ENCODE results near the gene TNFSF10.
A peak's percentile ranks its signal among the peaks of the same experiment; 100 is the strongest.
"Not testable (repeated sequence)": the region's sequence is repeated elsewhere in the genome, so short reads cannot be mapped to it uniquely, and the experiment has no call there.

TNFSF10 gene

DNA sequence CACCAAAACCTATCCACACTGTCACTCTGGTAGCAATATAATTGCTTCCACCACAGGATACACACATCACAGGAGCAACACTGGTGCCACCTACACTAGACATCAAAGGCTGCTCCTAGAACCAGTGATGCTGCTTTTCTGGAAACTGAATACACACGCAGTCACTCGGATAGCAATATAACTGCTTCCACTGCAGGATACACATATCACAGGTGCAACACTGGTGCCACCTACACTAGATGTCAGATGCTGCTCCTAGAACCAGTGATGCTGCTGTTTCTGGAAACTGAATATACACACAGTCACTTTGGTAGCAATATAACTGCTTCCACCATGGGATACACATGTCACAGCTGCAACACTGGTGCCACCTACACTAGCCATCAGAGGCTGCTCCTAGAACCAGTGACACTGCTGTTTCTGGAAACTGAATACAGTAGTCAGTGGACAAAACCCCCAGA is 6.9 kb upstream of the TNFSF10 start:
- Histone ChIP-seq H3K4me3 (ENCODE audit: low read length in 2 of 2) (no peak overlapping the region), H3K27ac (ENCODE audit: low read length) (no peak overlapping the region), H3K4me1 (ENCODE audit: control insufficient read depth, insufficient read depth, low read length) (no peaks in the 10 kb centered on the region), H3K9ac (ENCODE audit: low read length in 2 of 2) (no peak overlapping the region), H3K27me3 (ENCODE audit: control insufficient read depth in 1 of 2, insufficient read depth in 2 of 2, low read length in 2 of 2) (no peaks in the 10 kb centered on the region), H3K36me3 (ENCODE audit: control insufficient read depth in 2 of 2, insufficient read depth in 2 of 2, low read length in 2 of 2) (no peaks in the 10 kb centered on the region), H3K9me3 (ENCODE audit: control insufficient read depth in 2 of 2, low read length in 2 of 2) (no peaks in the 10 kb centered on the region)

DNA sequence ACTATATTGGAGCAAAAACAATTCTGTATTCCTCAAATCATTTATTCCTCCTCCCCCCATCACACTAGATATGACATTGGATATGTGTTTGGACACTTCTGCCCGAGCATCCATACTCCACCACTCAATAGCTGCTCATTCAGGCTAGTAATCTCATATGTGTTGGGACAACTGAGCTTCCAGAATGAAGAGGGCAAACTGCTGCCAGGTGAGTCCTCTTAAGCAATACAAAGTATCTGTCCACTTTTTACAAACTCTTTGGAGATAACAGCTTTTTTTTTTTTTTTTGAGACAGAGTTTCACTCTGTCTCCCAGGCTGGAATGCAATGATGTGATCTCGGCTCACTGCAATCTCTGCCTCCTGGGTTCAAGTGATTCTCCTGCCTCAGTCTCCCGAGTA is 5.4 kb upstream of the TNFSF10 start:
- H3K4me3 ChIP-seq (ENCODE audit: low read length in 2 of 2): no peak overlapping the region
- no peaks in the 10 kb centered on the region for H3K27me3 ChIP-seq (ENCODE audit: control insufficient read depth in 1 of 2, insufficient read depth in 2 of 2, low read length in 2 of 2)
- H3K36me3 ChIP-seq (ENCODE audit: control insufficient read depth in 2 of 2, insufficient read depth in 2 of 2, low read length in 2 of 2): no peaks in the 10 kb centered on the region
- no peaks in the 10 kb centered on the region for H3K4me1 ChIP-seq (ENCODE audit: control insufficient read depth, insufficient read depth, low read length)
- no peak overlapping the region for H3K27ac ChIP-seq (ENCODE audit: low read length)
- no peaks in the 10 kb centered on the region for H3K9me3 ChIP-seq (ENCODE audit: control insufficient read depth in 2 of 2, low read length in 2 of 2)
- H3K9ac ChIP-seq (ENCODE audit: low read length in 2 of 2): no peak overlapping the region

DNA sequence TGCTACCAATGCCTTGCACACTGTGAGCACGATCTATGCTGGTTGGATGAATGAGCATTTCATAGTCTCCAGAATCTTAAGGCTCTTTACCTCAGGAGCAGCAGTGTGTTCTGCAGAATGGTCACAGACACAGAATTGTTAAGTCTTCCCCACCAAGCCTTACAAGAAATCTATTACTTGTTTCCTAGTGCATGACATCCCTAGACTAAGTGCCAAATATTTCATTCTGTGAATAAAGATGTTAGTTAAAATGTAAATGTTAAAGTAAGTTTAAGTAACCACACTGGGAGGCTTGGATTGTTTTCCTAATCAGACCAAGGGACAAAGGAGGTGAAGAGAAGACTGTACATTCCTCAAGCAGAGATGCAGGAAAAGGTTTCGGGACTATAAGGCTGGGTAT is 4.1 kb upstream of the TNFSF10 start:
- no peak overlapping the region for H3K27ac ChIP-seq (ENCODE audit: low read length)
- H3K36me3 ChIP-seq (ENCODE audit: control insufficient read depth in 2 of 2, insufficient read depth in 2 of 2, low read length in 2 of 2): no peaks in the 10 kb centered on the region
- no peak overlapping the region for H3K4me3 ChIP-seq (ENCODE audit: low read length in 2 of 2)
- no peaks in the 10 kb centered on the region for H3K27me3 ChIP-seq (ENCODE audit: control insufficient read depth in 1 of 2, insufficient read depth in 2 of 2, low read length in 2 of 2)
- H3K9ac ChIP-seq (ENCODE audit: low read length in 2 of 2): no peak overlapping the region
- H3K4me1 ChIP-seq (ENCODE audit: control insufficient read depth, insufficient read depth, low read length): no peaks in the 10 kb centered on the region
- no peaks in the 10 kb centered on the region for H3K9me3 ChIP-seq (ENCODE audit: control insufficient read depth in 2 of 2, low read length in 2 of 2)

DNA sequence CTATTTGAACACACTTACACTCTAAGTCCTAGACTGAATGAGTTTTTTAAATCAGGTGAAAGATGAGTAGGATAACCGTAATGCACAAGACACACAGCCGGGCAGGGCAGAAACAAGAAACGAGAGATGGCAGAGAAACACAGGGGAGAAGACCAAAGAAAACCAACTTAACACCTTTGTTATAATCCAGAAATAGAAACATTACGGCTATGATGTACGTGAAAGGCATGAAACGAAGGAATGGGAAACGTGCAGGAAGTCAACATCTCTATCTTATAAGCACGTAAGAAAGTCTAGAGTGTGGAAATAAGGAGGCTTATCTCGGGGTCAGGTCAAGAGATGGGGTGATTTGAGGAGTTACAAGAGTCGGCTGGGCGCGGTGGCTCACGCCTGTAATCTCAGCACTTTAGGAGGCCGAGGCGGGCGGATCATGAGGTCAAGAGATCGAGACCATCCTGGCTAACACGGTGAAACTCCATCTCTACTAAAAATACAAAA is 1.9 kb upstream of the TNFSF10 start:
- Histone ChIP-seq H3K36me3 (ENCODE audit: control insufficient read depth in 2 of 2, insufficient read depth in 2 of 2, low read length in 2 of 2) (no peaks in the 10 kb centered on the region), H3K4me3 (ENCODE audit: low read length in 2 of 2) (no peak overlapping the region), H3K27me3 (ENCODE audit: control insufficient read depth in 1 of 2, insufficient read depth in 2 of 2, low read length in 2 of 2) (no peaks in the 10 kb centered on the region), H3K4me1 (ENCODE audit: control insufficient read depth, insufficient read depth, low read length) (no peaks in the 10 kb centered on the region), H3K27ac (ENCODE audit: low read length) (no peak overlapping the region), H3K9ac (ENCODE audit: low read length in 2 of 2) (no peak overlapping the region), H3K9me3 (ENCODE audit: control insufficient read depth in 2 of 2, low read length in 2 of 2) (no peaks in the 10 kb centered on the region)

DNA sequence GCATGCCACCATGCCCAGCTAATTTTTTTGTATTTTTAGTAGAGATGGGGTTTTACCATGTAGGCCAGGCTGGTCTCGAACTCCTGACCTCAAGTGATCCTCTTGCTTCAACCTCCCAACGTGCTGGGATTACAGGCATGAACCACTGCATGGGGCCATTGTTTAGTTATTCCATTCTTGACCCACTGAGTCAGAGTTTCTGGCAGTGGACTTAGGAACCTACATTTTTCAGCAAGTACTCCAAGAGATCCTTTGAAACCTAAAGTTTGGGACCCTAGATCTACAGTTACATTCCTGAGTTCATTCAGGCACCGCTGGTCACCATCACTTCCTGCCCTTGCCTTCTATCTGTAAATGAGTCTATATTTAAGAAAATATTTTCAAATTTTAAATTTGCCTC is 1.4 kb upstream of the TNFSF10 start:
- Histone ChIP-seq H3K36me3 (ENCODE audit: control insufficient read depth in 2 of 2, insufficient read depth in 2 of 2, low read length in 2 of 2) (no peaks in the 10 kb centered on the region), H3K27ac (ENCODE audit: low read length) (no peak overlapping the region), H3K4me1 (ENCODE audit: control insufficient read depth, insufficient read depth, low read length) (no peaks in the 10 kb centered on the region)

DNA sequence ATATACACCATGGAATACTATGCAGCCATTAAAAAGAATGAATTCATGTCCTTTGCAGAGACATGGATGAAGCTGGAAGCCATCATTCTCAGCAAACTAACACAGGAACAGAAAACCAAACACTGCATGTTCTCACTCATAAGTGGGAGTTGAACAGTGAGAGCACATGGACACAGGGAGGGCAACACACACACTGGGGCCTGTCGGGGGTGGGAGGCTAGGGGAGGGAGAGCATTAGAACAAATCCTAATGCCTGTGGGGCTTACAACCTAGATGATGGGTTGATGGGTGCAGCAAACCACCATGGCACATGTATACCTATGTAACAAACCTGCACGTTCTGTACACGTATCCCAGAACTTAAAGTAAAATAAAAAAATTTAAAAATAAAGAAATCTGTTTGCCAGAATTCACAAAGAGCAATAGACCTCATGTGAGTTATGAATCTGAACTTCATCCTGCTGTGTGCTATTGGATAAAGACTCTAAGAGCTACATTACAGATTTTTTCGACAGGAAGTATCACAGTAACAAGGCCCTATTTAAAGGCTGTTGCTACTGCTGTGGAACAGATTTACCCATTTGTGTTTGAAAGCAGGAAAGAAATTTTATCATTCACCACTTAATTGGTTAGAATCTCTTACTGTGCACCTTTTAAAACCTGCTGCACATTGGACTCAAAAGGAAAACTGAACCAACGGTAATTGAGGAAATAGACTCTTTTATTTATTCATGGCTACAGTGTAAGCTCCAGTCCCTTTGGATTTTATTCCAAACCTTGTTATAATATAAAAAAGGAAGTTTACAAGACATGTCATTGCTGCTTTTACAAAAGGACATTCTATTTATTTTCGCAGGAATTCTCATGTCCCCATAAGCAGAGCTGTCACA is 1.1 kb downstream of the TNFSF10 start:
- H3K9me3 ChIP-seq (ENCODE audit: control insufficient read depth in 2 of 2, low read length in 2 of 2); H3K36me3 ChIP-seq (ENCODE audit: control insufficient read depth in 2 of 2, insufficient read depth in 2 of 2, low read length in 2 of 2); H3K27ac ChIP-seq (ENCODE audit: low read length); H3K27me3 ChIP-seq (ENCODE audit: control insufficient read depth in 1 of 2, insufficient read depth in 2 of 2, low read length in 2 of 2); H3K4me1 ChIP-seq (ENCODE audit: control insufficient read depth, insufficient read depth, low read length): not testable (repeated sequence)
- Histone ChIP-seq H3K4me3 (ENCODE audit: low read length in 2 of 2) (peak overlapping the region; percentile 60 to 76), H3K9ac (ENCODE audit: low read length in 2 of 2) (peak overlapping the region in 1 of 2 donors; percentile 43)

More for the DNA sequence above, 1.4 kb upstream of the TNFSF10 start:
- H3K4me3 ChIP-seq (ENCODE audit: low read length in 2 of 2): no peak overlapping the region
- H3K9ac ChIP-seq (ENCODE audit: low read length in 2 of 2): no peak overlapping the region
- H3K9me3 ChIP-seq (ENCODE audit: control insufficient read depth in 2 of 2, low read length in 2 of 2): no peaks in the 10 kb centered on the region
- no peaks in the 10 kb centered on the region for H3K27me3 ChIP-seq (ENCODE audit: control insufficient read depth in 1 of 2, insufficient read depth in 2 of 2, low read length in 2 of 2)

DNA sequence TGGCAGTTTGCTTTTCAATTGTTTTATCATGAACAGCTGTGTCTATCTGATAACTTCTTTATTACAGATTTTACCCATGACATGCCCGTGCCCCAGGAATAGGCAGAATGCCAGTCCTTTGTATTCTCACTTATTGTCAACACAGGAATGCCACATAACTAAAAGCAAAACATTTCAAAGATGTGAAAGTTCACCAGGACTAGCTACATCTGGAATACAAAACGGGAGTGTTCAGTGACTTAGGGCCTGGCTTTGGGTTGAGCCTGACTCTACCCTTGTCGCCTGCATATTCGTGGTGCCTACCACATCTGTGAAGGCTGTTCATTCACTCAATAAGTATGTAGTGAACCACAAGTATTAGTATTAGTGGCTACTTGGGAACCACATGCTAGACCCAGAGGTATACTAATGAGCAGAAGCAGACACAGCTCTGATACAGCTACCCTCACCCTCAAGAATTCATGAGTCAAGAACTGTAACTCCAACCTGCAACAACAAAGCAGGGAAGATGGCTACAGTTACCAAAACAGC is 2.9 kb downstream of the TNFSF10 start:
- Histone ChIP-seq H3K27ac (ENCODE audit: low read length) (no peak overlapping the region), H3K9me3 (ENCODE audit: control insufficient read depth in 2 of 2, low read length in 2 of 2) (no peaks in the 10 kb centered on the region), H3K36me3 (ENCODE audit: control insufficient read depth in 2 of 2, insufficient read depth in 2 of 2, low read length in 2 of 2) (no peaks in the 10 kb centered on the region), H3K4me3 (ENCODE audit: low read length in 2 of 2) (peak overlapping the region in 1 of 2 donors; percentile 57), H3K4me1 (ENCODE audit: control insufficient read depth, insufficient read depth, low read length) (peaks cover 8% of the 10 kb centered on the region), H3K9ac (ENCODE audit: low read length in 2 of 2) (no peak overlapping the region), H3K27me3 (ENCODE audit: control insufficient read depth in 1 of 2, insufficient read depth in 2 of 2, low read length in 2 of 2) (no peaks in the 10 kb centered on the region)

DNA sequence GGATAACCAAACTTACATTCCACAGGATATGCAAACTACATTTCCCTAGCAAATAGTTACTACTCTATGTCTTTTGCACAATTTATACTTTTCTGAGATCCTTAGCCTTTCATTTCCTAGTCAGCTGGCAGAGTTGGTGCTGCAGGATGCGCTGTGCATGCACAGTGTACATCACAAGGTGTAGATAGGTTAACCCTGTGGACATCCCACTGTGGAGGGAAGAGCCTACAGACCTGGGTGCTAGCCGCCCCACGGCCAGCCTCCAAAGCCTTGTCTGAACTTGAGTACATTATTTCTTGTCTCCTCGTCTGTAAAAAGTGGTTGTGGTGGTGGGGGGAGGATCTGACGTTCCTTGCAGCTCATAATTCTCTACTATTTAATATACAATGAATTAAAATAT is 3.5 kb downstream of the TNFSF10 start:
- Histone ChIP-seq H3K27ac (ENCODE audit: low read length) (no peak overlapping the region), H3K4me1 (ENCODE audit: control insufficient read depth, insufficient read depth, low read length) (peaks cover 14% of the 10 kb centered on the region), H3K9ac (ENCODE audit: low read length in 2 of 2) (no peak overlapping the region), H3K9me3 (ENCODE audit: control insufficient read depth in 2 of 2, low read length in 2 of 2) (no peaks in the 10 kb centered on the region), H3K36me3 (ENCODE audit: control insufficient read depth in 2 of 2, insufficient read depth in 2 of 2, low read length in 2 of 2) (no peaks in the 10 kb centered on the region), H3K4me3 (ENCODE audit: low read length in 2 of 2) (no peak overlapping the region), H3K27me3 (ENCODE audit: control insufficient read depth in 1 of 2, insufficient read depth in 2 of 2, low read length in 2 of 2) (no peaks in the 10 kb centered on the region)

DNA sequence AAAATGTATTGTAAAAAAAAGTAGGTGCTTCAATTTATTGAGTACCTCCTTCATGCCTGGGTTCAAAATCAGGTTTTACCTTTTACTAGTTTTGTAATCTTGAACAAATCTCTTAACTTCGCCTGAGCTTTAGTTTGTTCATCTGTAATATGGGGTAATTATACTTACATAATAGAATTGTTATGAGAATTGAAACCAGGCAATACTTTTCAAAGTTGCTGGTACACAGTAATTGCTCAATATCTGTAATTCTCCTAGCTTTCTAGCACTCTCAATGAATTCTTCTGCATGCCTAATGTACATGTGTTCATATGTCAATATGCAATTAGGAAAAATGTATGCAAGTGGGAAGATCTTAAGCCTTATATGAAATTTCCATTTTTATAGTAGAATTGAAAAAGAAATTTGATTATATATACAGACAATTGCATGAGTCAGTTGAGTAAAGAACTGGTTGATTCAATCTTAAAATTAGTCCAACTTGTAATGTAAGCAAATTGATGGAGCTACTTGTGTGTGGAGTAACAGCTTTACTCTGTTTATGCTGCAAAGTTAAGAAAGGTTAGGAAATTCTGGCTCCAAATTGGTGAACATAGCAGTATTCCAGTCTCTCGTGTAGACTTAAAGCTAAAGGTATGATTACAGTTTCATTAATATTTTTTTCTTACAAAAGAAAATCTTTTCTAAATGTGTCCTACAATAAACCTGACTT is 4.1 kb downstream of the TNFSF10 start:
- no peak overlapping the region for H3K4me3 ChIP-seq (ENCODE audit: low read length in 2 of 2)
- peaks cover 0 to 2% of the 10 kb centered on the region in 2 donors for H3K36me3 ChIP-seq (ENCODE audit: control insufficient read depth in 2 of 2, insufficient read depth in 2 of 2, low read length in 2 of 2)
- no peaks in the 10 kb centered on the region for H3K27me3 ChIP-seq (ENCODE audit: control insufficient read depth in 1 of 2, insufficient read depth in 2 of 2, low read length in 2 of 2)
- H3K9me3 ChIP-seq (ENCODE audit: control insufficient read depth in 2 of 2, low read length in 2 of 2): no peaks in the 10 kb centered on the region
- H3K27ac ChIP-seq (ENCODE audit: low read length): no peak overlapping the region
- no peak overlapping the region for H3K9ac ChIP-seq (ENCODE audit: low read length in 2 of 2)
- H3K4me1 ChIP-seq (ENCODE audit: control insufficient read depth, insufficient read depth, low read length): peaks cover 16% of the 10 kb centered on the region

DNA sequence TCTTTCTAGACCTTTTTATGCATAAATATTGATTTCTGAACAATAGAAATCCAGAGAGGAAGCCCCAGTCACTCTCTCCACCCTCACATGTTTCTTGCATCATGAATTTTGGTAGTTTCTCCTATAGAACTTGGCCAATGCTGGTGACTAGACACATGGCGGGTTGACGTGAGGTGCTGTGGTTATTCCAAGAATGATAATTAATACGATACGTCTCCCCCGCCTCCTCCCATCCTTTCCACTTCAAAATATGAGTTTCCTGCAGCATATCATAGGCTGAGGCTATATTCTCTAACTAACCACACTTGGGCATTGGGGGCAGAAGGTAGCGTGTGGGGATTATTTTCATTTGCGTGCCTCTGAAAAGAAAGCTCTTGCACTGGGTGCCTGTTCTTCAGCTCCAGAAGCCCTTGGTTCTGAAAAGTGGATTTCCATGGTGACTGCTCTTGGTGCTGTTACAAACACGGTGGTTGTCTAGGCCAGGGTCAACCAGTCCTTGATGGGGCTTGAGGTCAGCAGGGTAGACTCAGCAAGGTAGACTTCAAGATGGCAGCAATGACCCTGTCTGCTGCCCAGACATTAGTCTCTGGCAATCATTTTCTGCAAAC is 5.3 kb downstream of the TNFSF10 start:
- H3K4me1 ChIP-seq (ENCODE audit: control insufficient read depth, insufficient read depth, low read length): peaks cover 20% of the 10 kb centered on the region
- H3K9me3 ChIP-seq (ENCODE audit: control insufficient read depth in 2 of 2, low read length in 2 of 2): no peaks in the 10 kb centered on the region
- no peak overlapping the region for H3K27ac ChIP-seq (ENCODE audit: low read length)
- no peak overlapping the region for H3K9ac ChIP-seq (ENCODE audit: low read length in 2 of 2)
- H3K4me3 ChIP-seq (ENCODE audit: low read length in 2 of 2): no peak overlapping the region
- H3K36me3 ChIP-seq (ENCODE audit: control insufficient read depth in 2 of 2, insufficient read depth in 2 of 2, low read length in 2 of 2): peaks cover 0 to 2% of the 10 kb centered on the region in 2 donors
- H3K27me3 ChIP-seq (ENCODE audit: control insufficient read depth in 1 of 2, insufficient read depth in 2 of 2, low read length in 2 of 2): no peaks in the 10 kb centered on the region

All from stomach smooth muscle (tissue), 2 donors.